SK-N-MC (cell line): ENCODE results near the gene GJA3.

Experiments used
- EZH2 ChIP-seq: fragments of 200-600 bp; sonication (generic); IDR thresholded peaks from one replicate; pipeline ENCODE4 v1.6.1; 2017; ENCODE audit warnings: antibody characterized with exemption
- POLR2AphosphoS5 ChIP-seq: IDR thresholded peaks from 2 replicates; pipeline ENCODE4 v1.6.1; 2012; ENCODE audit warnings: mild to moderate bottlenecking, low read depth, low read length, borderline replicate concordance

DNA sequence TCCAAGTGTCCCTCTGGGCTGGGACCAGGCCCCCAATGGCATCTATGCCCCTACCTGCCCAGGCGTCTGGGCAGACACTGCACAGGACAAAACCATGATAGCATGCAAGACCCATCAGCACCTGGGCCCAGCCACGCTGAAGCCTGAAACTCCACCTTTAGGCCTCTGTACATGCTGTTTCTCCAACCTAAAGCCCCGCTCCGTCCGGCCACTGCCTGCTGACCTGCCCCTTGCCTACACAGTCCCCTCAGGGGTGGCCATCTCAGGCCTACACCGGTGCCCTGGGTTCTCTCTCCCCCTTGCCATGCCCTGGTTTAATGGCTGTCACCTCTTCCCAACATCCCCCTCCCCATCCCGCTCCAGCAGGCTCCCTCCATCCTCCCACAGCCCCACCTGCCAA is 15.3 kb downstream of the GJA3 start:
- no peak for TF ChIP-seq EZH2
- TF ChIP-seq POLR2AphosphoS5 = no peak
